ENCODE measurements around the gene ENOSF1. TPM values are rescaled to one million over a fixed set of nuclear protein-coding genes. Genes with fewer than 3 reads are reported as not detected.

ENOSF1 gene
- total and polyA plus RNA-seq, 2 of the 13 experiments (the other 11 are each of a cell fraction or from before 2014, with no cell fraction given), result 37.6 to 40.1 TPM

GRCh38 chr18:682833-683232, 29.6 kb downstream of the ENOSF1 start:
- Histone ChIP-seq H3K9ac (ENCODE audit: insufficient read depth, low read depth, low read length) (no peak overlapping the region), H3K27ac (ENCODE audit: extremely low read length, insufficient read depth, low read length) (peak overlapping the region; percentile 55), H3K79me2 (ENCODE audit: insufficient read depth, low read length) (no peaks in the 10 kb centered on the region), H4K20me1 (ENCODE audit: insufficient read depth, low read length) (peaks cover 8% of the 10 kb centered on the region; the same call in 1 of the 2 replicates), H3K4me2 (ENCODE audit: low read depth, low read length) (peak overlapping the region; percentile 38), H3K4me3 (replicated peaks in 1 of 3; ENCODE audit: insufficient read depth in 1 of 3, low read depth in 2 of 3, low read length in 3 of 3) (no peak overlapping the region), H3K9me3 (ENCODE audit: low read length) (no peaks in the 10 kb centered on the region), H3K27me3 (ENCODE audit: control insufficient read depth in 1 of 2, insufficient read depth in 2 of 2, low read length in 2 of 2) (no peaks in the 10 kb centered on the region), H3K36me3 (replicated peaks in 1 of 2; ENCODE audit: control insufficient read depth in 1 of 2, insufficient read depth in 2 of 2, low read length in 2 of 2) (peaks cover 29 to 54% of the 10 kb centered on the region in 2 experiments; a peak in 4 of 5 replicates), H3K4me1 (ENCODE audit: insufficient read depth, low read length) (peaks cover 31% of the 10 kb centered on the region), H2AFZ (ENCODE audit: low read length) (no peak overlapping the region)
- intact Hi-C loops (cut with micrococcal nuclease; ENCODE audit: unreplicated experiment) (no loop called here), in situ Hi-C loops (cut with HindIII; ENCODE audit: extremely low pct_ligation_motif_present, low pct_unique_long_range_greater_than_20kb) (no loop called here)
- BruUV-seq (replicated peaks), result no TSS peak
- ATAC-seq (peak; percentile 61), FAIRE-seq (no peak), DNase-seq (ENCODE audit: low spot score) (peak; percentile 51)
- CTCF ChIA-PET (ENCODE audit: low intra/inter-chr PET ratio, low total read pairs), result no interaction called here
- POLR2A ChIA-PET, result interaction anchor here (0.7 to 1.5 kb wide), 5 partner anchors 10 to 130 kb away, joined by 3 to 8 read pairs (median 5); partner anchors contain the start of gene ENOSF1
- TF ChIP-seq, protein P1, sequence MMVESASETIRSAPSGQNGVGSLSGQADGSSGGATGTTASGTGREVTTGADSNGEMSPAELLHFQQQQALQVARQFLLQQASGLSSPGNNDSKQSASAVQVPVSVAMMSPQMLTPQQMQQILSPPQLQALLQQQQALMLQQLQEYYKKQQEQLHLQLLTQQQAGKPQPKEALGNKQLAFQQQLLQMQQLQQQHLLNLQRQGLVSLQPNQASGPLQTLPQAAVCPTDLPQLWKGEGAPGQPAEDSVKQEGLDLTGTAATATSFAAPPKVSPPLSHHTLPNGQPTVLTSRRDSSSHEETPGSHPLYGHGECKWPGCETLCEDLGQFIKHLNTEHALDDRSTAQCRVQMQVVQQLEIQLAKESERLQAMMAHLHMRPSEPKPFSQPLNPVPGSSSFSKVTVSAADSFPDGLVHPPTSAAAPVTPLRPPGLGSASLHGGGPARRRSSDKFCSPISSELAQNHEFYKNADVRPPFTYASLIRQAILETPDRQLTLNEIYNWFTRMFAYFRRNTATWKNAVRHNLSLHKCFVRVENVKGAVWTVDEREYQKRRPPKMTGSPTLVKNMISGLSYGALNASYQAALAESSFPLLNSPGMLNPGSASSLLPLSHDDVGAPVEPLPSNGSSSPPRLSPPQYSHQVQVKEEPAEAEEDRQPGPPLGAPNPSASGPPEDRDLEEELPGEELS (CRISPR knock-in tag; IDR thresholded peaks at IDR 0.05), result peak; percentile 67
- TF ChIP-seq, protein P2, sequence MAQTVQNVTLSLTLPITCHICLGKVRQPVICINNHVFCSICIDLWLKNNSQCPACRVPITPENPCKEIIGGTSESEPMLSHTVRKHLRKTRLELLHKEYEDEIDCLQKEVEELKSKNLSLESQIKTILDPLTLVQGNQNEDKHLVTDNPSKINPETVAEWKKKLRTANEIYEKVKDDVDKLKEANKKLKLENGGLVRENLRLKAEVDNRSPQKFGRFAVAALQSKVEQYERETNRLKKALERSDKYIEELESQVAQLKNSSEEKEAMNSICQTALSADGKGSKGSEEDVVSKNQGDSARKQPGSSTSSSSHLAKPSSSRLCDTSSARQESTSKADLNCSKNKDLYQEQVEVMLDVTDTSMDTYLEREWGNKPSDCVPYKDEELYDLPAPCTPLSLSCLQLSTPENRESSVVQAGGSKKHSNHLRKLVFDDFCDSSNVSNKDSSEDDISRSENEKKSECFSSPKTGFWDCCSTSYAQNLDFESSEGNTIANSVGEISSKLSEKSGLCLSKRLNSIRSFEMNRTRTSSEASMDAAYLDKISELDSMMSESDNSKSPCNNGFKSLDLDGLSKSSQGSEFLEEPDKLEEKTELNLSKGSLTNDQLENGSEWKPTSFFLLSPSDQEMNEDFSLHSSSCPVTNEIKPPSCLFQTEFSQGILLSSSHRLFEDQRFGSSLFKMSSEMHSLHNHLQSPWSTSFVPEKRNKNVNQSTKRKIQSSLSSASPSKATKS (CRISPR knock-in tag; IDR thresholded peaks at IDR 0.05), result no peak
- TF ChIP-seq CENPX (CRISPR knock-in tag; IDR thresholded peaks at IDR 0.05) (no peak), SOX6 (IDR thresholded peaks at IDR 0.05) (no peak), SOX6 (CRISPR knock-in tag; IDR thresholded peaks at IDR 0.05) (peak; percentile 40; the same call in 1 of the 2 replicates), GATAD2A (CRISPR knock-in tag; IDR thresholded peaks at IDR 0.05) (peak; percentile 60), ZNF776 (CRISPR knock-in tag; IDR thresholded peaks at IDR 0.05) (no peak), SOX13 (IDR thresholded peaks at IDR 0.05) (no peak), SOX13 (CRISPR knock-in tag; conservative IDR thresholded peaks at IDR 0.05 in 1 of 2, IDR thresholded peaks at IDR 0.05 in 1 of 2) (peak in 1 of 2 experiments; percentile 33; a peak in 1 of 4 replicates), ARID5B (CRISPR knock-in tag; IDR thresholded peaks at IDR 0.05) (peak; percentile 53; the same call in 1 of the 2 replicates), HNF4G (IDR thresholded peaks at IDR 0.05; ENCODE audit: borderline replicate concordance, low read depth, low read length) (0 out of 2 replicates have a peak, but pooled peaks have one; percentile 38), HNF4G (CRISPR knock-in tag; IDR thresholded peaks at IDR 0.05; ENCODE audit: borderline replicate concordance, low read depth) (no peak)
- TF ChIP-seq, protein P3, sequence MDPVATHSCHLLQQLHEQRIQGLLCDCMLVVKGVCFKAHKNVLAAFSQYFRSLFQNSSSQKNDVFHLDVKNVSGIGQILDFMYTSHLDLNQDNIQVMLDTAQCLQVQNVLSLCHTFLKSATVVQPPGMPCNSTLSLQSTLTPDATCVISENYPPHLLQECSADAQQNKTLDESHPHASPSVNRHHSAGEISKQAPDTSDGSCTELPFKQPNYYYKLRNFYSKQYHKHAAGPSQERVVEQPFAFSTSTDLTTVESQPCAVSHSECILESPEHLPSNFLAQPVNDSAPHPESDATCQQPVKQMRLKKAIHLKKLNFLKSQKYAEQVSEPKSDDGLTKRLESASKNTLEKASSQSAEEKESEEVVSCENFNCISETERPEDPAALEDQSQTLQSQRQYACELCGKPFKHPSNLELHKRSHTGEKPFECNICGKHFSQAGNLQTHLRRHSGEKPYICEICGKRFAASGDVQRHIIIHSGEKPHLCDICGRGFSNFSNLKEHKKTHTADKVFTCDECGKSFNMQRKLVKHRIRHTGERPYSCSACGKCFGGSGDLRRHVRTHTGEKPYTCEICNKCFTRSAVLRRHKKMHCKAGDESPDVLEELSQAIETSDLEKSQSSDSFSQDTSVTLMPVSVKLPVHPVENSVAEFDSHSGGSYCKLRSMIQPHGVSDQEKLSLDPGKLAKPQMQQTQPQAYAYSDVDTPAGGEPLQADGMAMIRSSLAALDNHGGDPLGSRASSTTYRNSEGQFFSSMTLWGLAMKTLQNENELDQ (CRISPR knock-in tag; IDR thresholded peaks at IDR 0.05; ENCODE audit: borderline replicate concordance), result no peak

All from HepG2 (cell line).